Endodermal cell (in vitro differentiated cells): ENCODE measurements around the gene SDCCAG8. TPM values are rescaled to one million over a fixed set of nuclear protein-coding genes. Genes with fewer than 3 reads are reported as not detected.

Experiments used
- DNase-seq: peaks from one replicate; pipeline ENCODE4 v3.0.0-alpha.2; 2017
- H3K27ac ChIP-seq: 2 replicates; pipeline ENCODE4 v1.5.1; 2013; ENCODE audit warnings: mild to moderate bottlenecking, low read depth, low read length, moderate library complexity
- H3K27me3 ChIP-seq: 2 replicates; pipeline ENCODE4 v1.6.1; 2013; ENCODE audit warnings: mild to moderate bottlenecking, low read length, moderate library complexity; ENCODE audit not compliant: insufficient read depth, control insufficient read depth, poor library complexity, severe bottlenecking
- H3K36me3 ChIP-seq: 2 replicates; pipeline ENCODE4 v1.7.0; 2013; ENCODE audit warnings: mild to moderate bottlenecking, low read length, moderate library complexity; ENCODE audit not compliant: control insufficient read depth, insufficient read depth
- H3K4me1 ChIP-seq: one replicate; pipeline ENCODE4 v1.7.0; 2013; ENCODE audit warnings: low read length; ENCODE audit not compliant: control insufficient read depth, insufficient read depth
- H3K4me3 ChIP-seq: 2 replicates; pipeline ENCODE4 v1.5.1; 2013; ENCODE audit warnings: mild to moderate bottlenecking, low read length, moderate library complexity
- H3K9ac ChIP-seq: 2 replicates; pipeline ENCODE4 v1.6.1; 2013; ENCODE audit warnings: mild to moderate bottlenecking, low read length, moderate library complexity; ENCODE audit not compliant: poor library complexity, severe bottlenecking; ENCODE audit errors: extremely low read depth
- H3K9me3 ChIP-seq: 2 replicates; pipeline ENCODE4 v1.6.1; 2013; ENCODE audit warnings: mild to moderate bottlenecking, low read length, moderate library complexity; ENCODE audit not compliant: control insufficient read depth
- H3K27ac Mint-ChIP-seq: 2 replicates; pipeline ENCODE4 v1.8.0; 2020; ENCODE audit warnings: mixed read lengths
- H3K27me3 Mint-ChIP-seq: 2 replicates; pipeline ENCODE4 v1.8.0; 2021; ENCODE audit warnings: mild to moderate bottlenecking, mixed read lengths; ENCODE audit not compliant: insufficient read depth
- H3K36me3 Mint-ChIP-seq: 2 replicates; pipeline ENCODE4 v1.8.0; 2020; ENCODE audit warnings: low read depth, mixed read lengths
- H3K4me1 Mint-ChIP-seq: 2 replicates; pipeline ENCODE4 v1.8.0; 2020; ENCODE audit warnings: mixed read lengths
- H3K4me3 Mint-ChIP-seq: 2 replicates; pipeline ENCODE4 v1.8.0; 2020; ENCODE audit warnings: mild to moderate bottlenecking, moderate library complexity, mixed read lengths
- H3K9me3 Mint-ChIP-seq: 2 replicates; pipeline ENCODE4 v1.8.0; 2020; ENCODE audit warnings: mild to moderate bottlenecking, mixed read lengths
- CTCF ChIP-seq: fragments of 200-600 bp; sonication (generic); conservative IDR thresholded peaks from 2 replicates; pipeline ENCODE4 v1.5.0; 2021; ENCODE audit warnings: antibody characterized with exemption, mild to moderate bottlenecking
- WGBS, 2 experiments: methylation state at CpG; one replicate each; pipeline versions ENCODE4 v1.1.5 to v1.1.7; 2013; ENCODE audit warnings: missing lambda C conversion rate in 2 of 2, mixed read lengths in 1 of 2; ENCODE audit not compliant: insufficient coverage in 1 of 2, insufficient read length in 1 of 2; 5-methylcytosine and 5-hydroxymethylcytosine counted together
- total RNA-seq, 2 donors: library from RNA; stranded (reverse); fragmentation: NEBNext Ultra II Directional in 1 of 2; extraction: Animal tissue kit (Norgen Biotek cat#: 25700) in 1 of 2; gene quantifications; 2 replicates in 1 of 2; 3 replicates in 1 of 2; pipeline ENCODE4 v1.2.1, GENCODE V29; 2021

Gene SDCCAG8
- total RNA-seq, 2 donors from 2014 or later = 19.8 to 27.5 TPM

- Histone ChIP-seq H3K4me1 (no peaks in the 10 kb centered on the region), H3K27me3 (no peaks in the 10 kb centered on the region), H3K27ac (no peak overlapping the region), H3K9me3 (no peaks in the 10 kb centered on the region), H3K36me3 (no peaks in the 10 kb centered on the region), H3K4me3 (no peak overlapping the region), H3K9ac (no peak overlapping the region)
- Mint-ChIP-seq H3K27me3 (no peaks in the 10 kb centered on the region), H3K9me3 (peaks cover 2% of the 10 kb centered on the region), H3K4me1 (no peaks in the 10 kb centered on the region), H3K4me3 (no peak overlapping the region), H3K36me3 (peaks cover 15% of the 10 kb centered on the region), H3K27ac (no peak overlapping the region)
- TF ChIP-seq CTCF = no peak
- no peak for DNase-seq
- WGBS, 2 experiments = 78 to 86% methylated on average over 2 to 3 of the region's 3 CpGs
Measured at GRCh38 chr1:243280571-243281129, 24.8 kb downstream of the SDCCAG8 start.

- H3K27ac ChIP-seq = no peak overlapping the region
- no peaks in the 10 kb centered on the region for H3K4me1 Mint-ChIP-seq
- no peaks in the 10 kb centered on the region for H3K4me1 ChIP-seq
- H3K36me3 ChIP-seq = peaks cover 5% of the 10 kb centered on the region
- H3K9me3 Mint-ChIP-seq = peaks cover 2% of the 10 kb centered on the region
- no peaks in the 10 kb centered on the region for H3K27me3 ChIP-seq
- H3K27ac Mint-ChIP-seq = no peak overlapping the region
- DNase-seq = no peak
- no peaks in the 10 kb centered on the region for H3K9me3 ChIP-seq
- H3K4me3 ChIP-seq = no peak overlapping the region
- H3K27me3 Mint-ChIP-seq = no peaks in the 10 kb centered on the region
- H3K36me3 Mint-ChIP-seq = peaks cover 15% of the 10 kb centered on the region
- H3K9ac ChIP-seq = no peak overlapping the region
- no peak overlapping the region for H3K4me3 Mint-ChIP-seq
- no peak for TF ChIP-seq CTCF
- WGBS, 2 experiments = 93% methylated on average over 2 to 5 of the region's 5 CpGs
Measured at GRCh38 chr1:243281672-243282071, 25.8 kb downstream of the SDCCAG8 start.

- Histone ChIP-seq H3K27me3 (no peaks in the 10 kb centered on the region), H3K36me3 (peaks cover 8% of the 10 kb centered on the region), H3K9ac (no peak overlapping the region), H3K4me3 (no peak overlapping the region), H3K4me1 (no peaks in the 10 kb centered on the region), H3K9me3 (no peaks in the 10 kb centered on the region), H3K27ac (no peak overlapping the region)
- TF ChIP-seq CTCF = no peak
- Mint-ChIP-seq H3K9me3 (peaks cover 2% of the 10 kb centered on the region), H3K4me3 (no peak overlapping the region), H3K27ac (no peak overlapping the region), H3K27me3 (no peaks in the 10 kb centered on the region), H3K36me3 (peaks cover 16% of the 10 kb centered on the region), H3K4me1 (no peaks in the 10 kb centered on the region)
- WGBS, 2 experiments = 75 to 78% methylated on average over 4 to 8 of the region's 8 CpGs
- DNase-seq = no peak
Measured at GRCh38 chr1:243286409-243287122, 30.7 kb downstream of the SDCCAG8 start.
